Measurements from ENCODE around the gene UPK3B. TPM values are rescaled to one million over a fixed set of nuclear protein-coding genes. Genes with fewer than 3 reads are reported as not detected.
"Not testable (repeated sequence)": the region's sequence is repeated elsewhere in the genome, so short reads cannot be mapped to it uniquely, and the experiment has no call there.

Gene UPK3B
- 0.83 TPM for total RNA-seq (2013)
- polyA plus RNA-seq = under 1 TPM in 1 of 3 donors, not detected in 2; 0.33 TPM
- polyA minus RNA-seq = 1.2 and 2.2 TPM in 2 replicates
- 0 to 2.5 (median 0.35) reads per million in 11 experiments for total RNA-seq

GRCh38 chr7:76509931-76510877 lies at the start of gene UPK3B:
TSS of gene UPK3B (plus strand) at chr7:76510552. CDS start at chr7:76510653, 101 bp downstream.
- Histone ChIP-seq H4K20me1 (ENCODE audit: insufficient read depth, low read length) (no peaks in the 10 kb centered on the region), H3K27ac (ENCODE audit: low read depth in 1 of 2, low read length in 2 of 2) (no peak within 1 kb of the TSS), H2AFZ (ENCODE audit: insufficient read depth, low read depth, low read length, poor library complexity, severe bottlenecking) (no peak within 1 kb of the TSS), H3K9me3 (replicated peaks in 1 of 2; ENCODE audit: control insufficient read depth in 1 of 2, insufficient read depth in 1 of 2, low read length in 2 of 2) (no peaks in the 10 kb centered on the region), H3K4me2 (replicated peaks; ENCODE audit: extremely low read depth, low read length, poor library complexity, severe bottlenecking) (no peak within 1 kb of the TSS), H3K36me3 (replicated peaks in 1 of 2; ENCODE audit: control insufficient read depth in 1 of 2, insufficient read depth in 2 of 2, low read length in 2 of 2) (peaks cover 11% of the 10 kb centered on the region in 2 donors), H3K79me2 (ENCODE audit: insufficient read depth, low read length) (no peaks in the 10 kb centered on the region), H3K27me3 (ENCODE audit: control insufficient read depth in 2 of 2, insufficient read depth in 2 of 2, low read length in 2 of 2) (no peaks in the 10 kb centered on the region), H3K4me3 (replicated peaks in 1 of 3; ENCODE audit: low read depth in 2 of 3, low read length in 3 of 3) (no peak within 1 kb of the TSS), H3K4me1 (ENCODE audit: control insufficient read depth in 1 of 2, insufficient read depth in 2 of 2, low read length in 2 of 2) (peaks cover 7 to 9% of the 10 kb centered on the region in 2 donors), H3K9ac (ENCODE audit: insufficient read depth, low read length, poor library complexity, severe bottlenecking) (no peak within 1 kb of the TSS)
- WGBS (ENCODE audit: insufficient coverage) = 69% methylated on average over 13 of the region's 20 CpGs
- intact Hi-C loops (cut with micrococcal nuclease) = loop anchor here in 1 of 2 donors (10.0 kb wide), 1 partner anchor 335 kb away; no protein-coding TSS in a partner anchor
- no peak for DNase-seq
- Mint-ChIP-seq H3K4me3 (no peak within 1 kb of the TSS), H3K9me3 (peaks cover 0 to 6% (median 0%) of the 10 kb centered on the region in 7 donors), H3K27ac (peak within 1 kb of the TSS in 3 of 7 donors; percentile 24 to 63 (median 43)), H3K27me3 (ENCODE audit: low read depth in 3 of 3) (peaks cover 0 to 3% (median 2%) of the 10 kb centered on the region in 3 donors), H3K36me3 (peaks cover 8 to 13% of the 10 kb centered on the region in 2 donors), H3K4me1 (peaks cover 2% of the 10 kb centered on the region)
- no peak for TF ChIP-seq CTCF (IDR thresholded peaks at IDR 0.05)

- H3K9me3 Mint-ChIP-seq; H3K27ac Mint-ChIP-seq; DNase-seq; H3K4me3 ChIP-seq (replicated peaks in 1 of 3; ENCODE audit: low read depth in 2 of 3, low read length in 3 of 3); H3K79me2 ChIP-seq (ENCODE audit: insufficient read depth, low read length); H3K36me3 ChIP-seq (replicated peaks in 1 of 2; ENCODE audit: control insufficient read depth in 1 of 2, insufficient read depth in 2 of 2, low read length in 2 of 2); H3K27me3 Mint-ChIP-seq (ENCODE audit: low read depth in 3 of 3); H3K9me3 ChIP-seq (replicated peaks in 1 of 2; ENCODE audit: control insufficient read depth in 1 of 2, insufficient read depth in 1 of 2, low read length in 2 of 2); H3K4me1 ChIP-seq (ENCODE audit: control insufficient read depth in 1 of 2, insufficient read depth in 2 of 2, low read length in 2 of 2); H4K20me1 ChIP-seq (ENCODE audit: insufficient read depth, low read length); H3K36me3 Mint-ChIP-seq; H2AFZ ChIP-seq (ENCODE audit: insufficient read depth, low read depth, low read length, poor library complexity, severe bottlenecking); H3K9ac ChIP-seq (ENCODE audit: insufficient read depth, low read length, poor library complexity, severe bottlenecking); H3K4me2 ChIP-seq (replicated peaks; ENCODE audit: extremely low read depth, low read length, poor library complexity, severe bottlenecking); H3K27ac ChIP-seq (ENCODE audit: low read depth in 1 of 2, low read length in 2 of 2); H3K4me3 Mint-ChIP-seq; intact Hi-C loops (cut with micrococcal nuclease); H3K27me3 ChIP-seq (ENCODE audit: control insufficient read depth in 2 of 2, insufficient read depth in 2 of 2, low read length in 2 of 2); H3K4me1 Mint-ChIP-seq: not testable (repeated sequence)
- no CpG with 5 or more reads among the region's 20 CpGs for WGBS (ENCODE audit: insufficient coverage)
These were observed 49.6 kb upstream of the UPK3B start for GRCh38 chr7:76460767-76461166.

GRCh38 chr7:76461464-76462101 lies 48.8 kb upstream of the UPK3B start, which contains the start of gene DTX2:
TSS of gene DTX2 (plus strand) at chr7:76461709. CDS start at chr7:76480510, 18,801 bp downstream.
- peak within 1 kb of the TSS; percentile 53 to 57 for H3K4me3 Mint-ChIP-seq
- intact Hi-C loops (cut with micrococcal nuclease); H3K27me3 ChIP-seq (ENCODE audit: control insufficient read depth in 2 of 2, insufficient read depth in 2 of 2, low read length in 2 of 2); H3K27ac ChIP-seq (ENCODE audit: low read depth in 1 of 2, low read length in 2 of 2); H3K4me1 ChIP-seq (ENCODE audit: control insufficient read depth in 1 of 2, insufficient read depth in 2 of 2, low read length in 2 of 2); H3K9me3 Mint-ChIP-seq; H2AFZ ChIP-seq (ENCODE audit: insufficient read depth, low read depth, low read length, poor library complexity, severe bottlenecking); H3K4me2 ChIP-seq (replicated peaks; ENCODE audit: extremely low read depth, low read length, poor library complexity, severe bottlenecking); H4K20me1 ChIP-seq (ENCODE audit: insufficient read depth, low read length); DNase-seq; H3K27me3 Mint-ChIP-seq (ENCODE audit: low read depth in 3 of 3); H3K4me1 Mint-ChIP-seq; H3K79me2 ChIP-seq (ENCODE audit: insufficient read depth, low read length); H3K36me3 Mint-ChIP-seq; H3K9me3 ChIP-seq (replicated peaks in 1 of 2; ENCODE audit: control insufficient read depth in 1 of 2, insufficient read depth in 1 of 2, low read length in 2 of 2); H3K27ac Mint-ChIP-seq; H3K36me3 ChIP-seq (replicated peaks in 1 of 2; ENCODE audit: control insufficient read depth in 1 of 2, insufficient read depth in 2 of 2, low read length in 2 of 2): not testable (repeated sequence)
- no CpG with 5 or more reads among the region's 54 CpGs for WGBS (ENCODE audit: insufficient coverage)
- Histone ChIP-seq H3K9ac (ENCODE audit: insufficient read depth, low read length, poor library complexity, severe bottlenecking) (peak within 1 kb of the TSS; percentile 46), H3K4me3 (replicated peaks in 1 of 3; ENCODE audit: low read depth in 2 of 3, low read length in 3 of 3) (peak within 1 kb of the TSS; percentile 29 to 64 (median 54))
